NCI-H526 (cell line): ENCODE data around the gene ATP9B.

Source experiments
- DNase-seq, 2 experiments: peaks; one replicate each; lab custom pipeline; 2025; lab: John Stamatoyannopoulos, UW

ATP9B gene

GRCh38 chr18:79332646-79333045 lies 263.5 kb downstream of the ATP9B start:
- DNase-seq = no peak

GRCh38 chr18:79333046-79333445 lies 263.9 kb downstream of the ATP9B start:
- DNase-seq = no peak

GRCh38 chr18:79334496-79335233 lies 265.5 kb downstream of the ATP9B start:
- no peak for DNase-seq

GRCh38 chr18:79335833-79336360 lies 266.7 kb downstream of the ATP9B start:
- no peak for DNase-seq

- no peak for DNase-seq
These were observed 267.5 kb downstream of the ATP9B start for GRCh38 chr18:79336556-79337142.

- no peak for DNase-seq
These were observed 268.0 kb downstream of the ATP9B start for GRCh38 chr18:79337184-79337583.

GRCh38 chr18:79337620-79338019 lies 268.4 kb downstream of the ATP9B start:
- no peak for DNase-seq

GRCh38 chr18:79339094-79339908 lies 270.1 kb downstream of the ATP9B start:
- DNase-seq = no peak

- peak in 1 of 2 experiments; percentile 17 for DNase-seq
These were observed 274.5 kb downstream of the ATP9B start for GRCh38 chr18:79343567-79344207.

- DNase-seq = no peak
These were observed 275.0 kb downstream of the ATP9B start for GRCh38 chr18:79344208-79344581.

- DNase-seq = no peak
These were observed 276.2 kb downstream of the ATP9B start for GRCh38 chr18:79345366-79345765.

- no peak for DNase-seq
These were observed 276.8 kb downstream of the ATP9B start for GRCh38 chr18:79345981-79346380.

GRCh38 chr18:79348066-79348465 lies 278.9 kb downstream of the ATP9B start:
- no peak for DNase-seq

- no peak for DNase-seq
These were observed 283.2 kb downstream of the ATP9B start for GRCh38 chr18:79352432-79352831.

GRCh38 chr18:79353267-79353666 lies 284.1 kb downstream of the ATP9B start:
- peak in 1 of 2 experiments; percentile 9 for DNase-seq

GRCh38 chr18:79354350-79354749 lies 285.2 kb downstream of the ATP9B start:
- no peak for DNase-seq

GRCh38 chr18:79355433-79356335 lies 286.5 kb downstream of the ATP9B start:
- DNase-seq = no peak

- peak; percentile 65 to 74 for DNase-seq
These were observed 287.2 kb downstream of the ATP9B start for GRCh38 chr18:79356435-79356834.

GRCh38 chr18:79360933-79361332 lies 291.7 kb downstream of the ATP9B start:
- DNase-seq = no peak

- DNase-seq = peak in 1 of 2 experiments; percentile 8
These were observed 292.8 kb downstream of the ATP9B start for GRCh38 chr18:79361766-79362522.
